ENCODE measurements around the gene NKX2-3.

Gene NKX2-3

DNA sequence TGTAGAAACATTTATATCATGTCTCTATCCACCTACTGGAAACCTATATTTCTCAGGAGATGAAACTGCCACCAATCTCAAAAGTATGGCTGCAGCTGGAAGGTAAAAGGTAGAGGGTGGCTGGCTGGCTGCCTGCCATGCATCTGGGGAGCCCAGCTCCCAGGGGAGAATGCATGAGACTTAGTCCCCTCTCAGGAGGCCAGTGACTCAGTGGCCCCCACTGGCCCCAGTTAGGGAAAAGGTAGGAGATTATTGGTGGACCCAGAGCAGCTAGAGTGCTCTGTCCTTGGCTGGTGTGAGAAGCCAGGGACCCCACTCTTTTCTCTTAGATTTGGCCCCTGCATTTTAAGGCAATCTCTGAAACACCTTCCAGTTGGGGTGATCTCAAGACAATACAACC, 6.8 kb upstream of the NKX2-3 start:
- TF ChIP-seq, protein P1, sequence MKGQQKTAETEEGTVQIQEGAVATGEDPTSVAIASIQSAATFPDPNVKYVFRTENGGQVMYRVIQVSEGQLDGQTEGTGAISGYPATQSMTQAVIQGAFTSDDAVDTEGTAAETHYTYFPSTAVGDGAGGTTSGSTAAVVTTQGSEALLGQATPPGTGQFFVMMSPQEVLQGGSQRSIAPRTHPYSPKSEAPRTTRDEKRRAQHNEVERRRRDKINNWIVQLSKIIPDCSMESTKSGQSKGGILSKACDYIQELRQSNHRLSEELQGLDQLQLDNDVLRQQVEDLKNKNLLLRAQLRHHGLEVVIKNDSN (IDR thresholded peaks at IDR 0.05), result no peak
- TF ChIP-seq, protein P2, sequence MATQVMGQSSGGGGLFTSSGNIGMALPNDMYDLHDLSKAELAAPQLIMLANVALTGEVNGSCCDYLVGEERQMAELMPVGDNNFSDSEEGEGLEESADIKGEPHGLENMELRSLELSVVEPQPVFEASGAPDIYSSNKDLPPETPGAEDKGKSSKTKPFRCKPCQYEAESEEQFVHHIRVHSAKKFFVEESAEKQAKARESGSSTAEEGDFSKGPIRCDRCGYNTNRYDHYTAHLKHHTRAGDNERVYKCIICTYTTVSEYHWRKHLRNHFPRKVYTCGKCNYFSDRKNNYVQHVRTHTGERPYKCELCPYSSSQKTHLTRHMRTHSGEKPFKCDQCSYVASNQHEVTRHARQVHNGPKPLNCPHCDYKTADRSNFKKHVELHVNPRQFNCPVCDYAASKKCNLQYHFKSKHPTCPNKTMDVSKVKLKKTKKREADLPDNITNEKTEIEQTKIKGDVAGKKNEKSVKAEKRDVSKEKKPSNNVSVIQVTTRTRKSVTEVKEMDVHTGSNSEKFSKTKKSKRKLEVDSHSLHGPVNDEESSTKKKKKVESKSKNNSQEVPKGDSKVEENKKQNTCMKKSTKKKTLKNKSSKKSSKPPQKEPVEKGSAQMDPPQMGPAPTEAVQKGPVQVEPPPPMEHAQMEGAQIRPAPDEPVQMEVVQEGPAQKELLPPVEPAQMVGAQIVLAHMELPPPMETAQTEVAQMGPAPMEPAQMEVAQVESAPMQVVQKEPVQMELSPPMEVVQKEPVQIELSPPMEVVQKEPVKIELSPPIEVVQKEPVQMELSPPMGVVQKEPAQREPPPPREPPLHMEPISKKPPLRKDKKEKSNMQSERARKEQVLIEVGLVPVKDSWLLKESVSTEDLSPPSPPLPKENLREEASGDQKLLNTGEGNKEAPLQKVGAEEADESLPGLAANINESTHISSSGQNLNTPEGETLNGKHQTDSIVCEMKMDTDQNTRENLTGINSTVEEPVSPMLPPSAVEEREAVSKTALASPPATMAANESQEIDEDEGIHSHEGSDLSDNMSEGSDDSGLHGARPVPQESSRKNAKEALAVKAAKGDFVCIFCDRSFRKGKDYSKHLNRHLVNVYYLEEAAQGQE (IDR thresholded peaks at IDR 0.05; ENCODE audit: low read depth), result no peak
- TF ChIP-seq ZBTB7A (IDR thresholded peaks at IDR 0.05; ENCODE audit: low read depth) (no peak), TCF12 (IDR thresholded peaks at IDR 0.05; ENCODE audit: low read depth) (no peak), YY1 (IDR thresholded peaks at IDR 0.05; ENCODE audit: low read depth) (no peak), EP300 (IDR thresholded peaks at IDR 0.05; ENCODE audit: borderline replicate concordance) (no peak), CREB1 (IDR thresholded peaks at IDR 0.05; ENCODE audit: low read depth) (no peak), CEBPB (IDR thresholded peaks at IDR 0.05) (no peak), RAD21 (IDR thresholded peaks at IDR 0.05; ENCODE audit: low read depth) (no peak)
- TF ChIP-seq, protein P3, sequence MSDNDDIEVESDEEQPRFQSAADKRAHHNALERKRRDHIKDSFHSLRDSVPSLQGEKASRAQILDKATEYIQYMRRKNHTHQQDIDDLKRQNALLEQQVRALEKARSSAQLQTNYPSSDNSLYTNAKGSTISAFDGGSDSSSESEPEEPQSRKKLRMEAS (IDR thresholded peaks at IDR 0.05), result no peak

DNA sequence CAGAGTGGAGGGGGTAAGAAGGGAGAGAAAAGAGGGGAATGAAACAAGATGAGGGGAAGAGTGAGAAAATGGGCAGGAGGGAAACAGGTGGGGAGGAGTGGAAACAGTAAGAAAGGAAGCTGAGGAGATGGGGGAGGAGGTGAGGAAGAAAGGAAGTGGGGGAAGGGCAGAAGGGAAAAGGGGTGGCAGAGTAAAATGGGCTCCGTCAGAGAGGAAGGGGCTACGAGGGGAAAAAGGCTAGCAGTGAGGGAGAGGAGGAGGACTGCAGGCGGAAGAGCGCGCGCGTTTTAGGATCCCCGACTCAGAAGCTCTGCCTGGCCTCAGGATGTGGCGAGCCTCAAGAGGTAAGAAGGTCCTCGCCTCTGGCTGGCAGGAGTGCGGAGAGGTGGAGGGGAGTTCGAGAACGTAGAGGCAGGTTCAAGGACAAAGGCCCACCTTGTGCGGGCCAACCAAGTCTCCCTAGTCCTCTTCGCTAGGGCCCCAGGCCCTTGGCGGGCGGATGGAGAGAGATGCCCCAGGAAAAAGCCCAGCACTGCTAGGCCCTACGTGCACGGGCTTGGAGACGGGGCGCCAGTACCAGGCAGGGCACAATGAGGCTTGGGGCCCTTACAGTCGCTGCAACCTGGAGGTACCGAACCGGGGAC, 5.8 kb upstream of the NKX2-3 start:
- TF ChIP-seq, protein P3 (IDR thresholded peaks at IDR 0.05), result no peak
- TF ChIP-seq FOXM1 (IDR thresholded peaks at IDR 0.05; ENCODE audit: borderline replicate concordance, low read depth) (no peak), EGR1 (IDR thresholded peaks at IDR 0.05) (no peak)

DNA sequence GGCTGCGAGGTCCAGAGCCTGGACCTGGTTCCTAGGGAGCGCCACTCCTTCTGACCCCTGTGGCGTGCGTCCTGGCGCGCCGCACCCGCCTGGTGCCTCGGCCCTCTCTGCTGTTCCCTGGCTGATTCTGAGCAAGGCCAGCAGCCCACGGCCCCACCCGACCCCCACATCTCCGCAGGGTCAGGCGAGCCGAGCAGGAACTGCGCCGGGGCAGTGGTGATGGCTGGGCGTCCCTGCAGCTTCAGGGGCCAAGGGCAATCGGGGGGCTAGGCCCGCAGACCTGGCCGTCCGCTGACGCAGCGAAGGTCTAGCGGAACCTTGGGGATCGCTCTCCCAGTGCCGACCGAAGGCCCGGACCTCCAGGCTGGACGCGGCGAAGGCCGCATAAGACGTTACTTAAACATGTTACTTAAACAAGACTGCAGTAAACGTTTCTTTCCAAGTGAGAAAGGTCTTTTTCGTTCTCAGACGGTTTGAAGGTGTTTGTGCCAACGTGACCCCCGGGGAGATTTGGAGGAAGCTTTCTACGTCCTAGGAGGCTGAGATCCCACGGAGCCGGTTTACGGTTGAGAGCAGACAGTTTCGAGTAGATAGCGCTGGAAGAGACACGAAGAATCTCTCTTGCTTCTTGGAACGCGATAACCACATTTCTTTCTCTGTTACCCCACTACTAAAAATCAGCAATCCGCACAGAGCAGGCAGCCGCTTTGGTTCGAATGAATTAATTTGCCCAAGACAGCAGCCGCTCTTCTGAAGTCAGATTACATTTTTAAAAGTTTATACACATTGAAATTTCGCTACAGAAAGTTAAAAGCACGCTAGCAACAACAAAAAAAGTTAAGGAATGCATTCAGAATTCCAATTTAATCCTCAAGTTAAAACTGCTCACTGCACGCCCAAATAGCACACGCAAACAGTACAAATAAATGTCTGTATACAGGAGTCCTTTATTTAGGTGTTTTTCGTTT, 4.9 kb upstream of the NKX2-3 start:
- TF ChIP-seq, protein P2 (IDR thresholded peaks at IDR 0.05; ENCODE audit: low read depth), result no peak
- TF ChIP-seq CREB1 (IDR thresholded peaks at IDR 0.05; ENCODE audit: low read depth) (no peak), EP300 (IDR thresholded peaks at IDR 0.05; ENCODE audit: borderline replicate concordance) (no peak), YY1 (IDR thresholded peaks at IDR 0.05; ENCODE audit: low read depth) (no peak), CEBPB (IDR thresholded peaks at IDR 0.05) (no peak), EGR1 (IDR thresholded peaks at IDR 0.05) (no peak), TAF1 (IDR thresholded peaks at IDR 0.05; ENCODE audit: low read depth) (no peak), RAD21 (IDR thresholded peaks at IDR 0.05; ENCODE audit: low read depth) (no peak), ZBTB7A (IDR thresholded peaks at IDR 0.05; ENCODE audit: low read depth) (no peak)
- TF ChIP-seq, protein P3 (IDR thresholded peaks at IDR 0.05), result no peak

DNA sequence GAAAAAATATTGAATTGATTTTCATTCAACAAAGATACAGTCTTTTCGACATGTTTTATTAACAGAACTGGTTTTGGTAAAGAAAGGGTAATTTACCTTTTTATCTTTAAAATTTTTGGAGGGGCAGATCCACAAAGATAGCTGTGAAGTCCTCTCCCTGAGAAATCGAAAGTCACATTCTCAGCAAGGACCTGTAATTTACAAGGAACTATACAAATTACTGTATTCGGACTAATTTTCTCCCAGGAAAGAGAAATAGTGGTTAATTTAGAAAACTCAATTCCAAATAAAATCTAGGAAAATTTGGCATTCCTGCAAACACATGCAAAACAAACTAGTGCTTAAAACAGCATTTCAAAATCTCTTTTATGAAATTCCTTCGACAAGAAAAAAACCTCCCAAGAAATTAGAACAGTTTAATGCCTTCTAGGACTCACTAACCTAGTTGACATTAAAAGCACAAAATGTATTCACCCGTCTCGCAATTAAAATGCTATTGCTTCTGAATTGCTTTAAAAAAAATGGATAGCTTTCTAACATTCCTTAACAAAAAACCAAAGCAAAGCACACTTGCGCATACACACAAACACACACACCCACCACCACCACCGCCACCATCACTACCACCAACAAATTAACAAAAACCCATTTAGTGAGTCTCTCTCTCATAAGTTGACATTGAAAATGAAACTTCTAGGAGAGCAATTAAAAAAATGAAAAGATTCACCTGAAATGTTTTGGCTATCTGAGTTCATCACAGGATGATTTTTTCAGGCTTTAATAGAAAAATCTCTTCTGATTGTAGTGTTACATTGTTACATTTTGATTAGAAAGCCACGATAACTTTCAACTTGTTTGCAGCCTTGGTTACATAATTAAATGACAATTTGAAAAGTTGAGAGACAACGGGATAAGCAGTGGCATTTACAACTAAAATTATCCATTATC, 4.0 kb upstream of the NKX2-3 start:
- TF ChIP-seq RAD21 (IDR thresholded peaks at IDR 0.05; ENCODE audit: low read depth) (no peak), TAF1 (IDR thresholded peaks at IDR 0.05; ENCODE audit: low read depth) (no peak), EP300 (IDR thresholded peaks at IDR 0.05; ENCODE audit: borderline replicate concordance) (no peak)
- TF ChIP-seq, protein P3 (IDR thresholded peaks at IDR 0.05), result no peak
- TF ChIP-seq, protein P2 (IDR thresholded peaks at IDR 0.05; ENCODE audit: low read depth), result no peak

All from Ishikawa (cell line).